Tibial artery (tissue), 4 donors: ENCODE measurements around the gene SND1.

ENCODE experiments used
- DNase-seq, 2 donors: peaks; one replicate each; pipeline ENCODE4 v3.0.0-alpha.2; 2019
- H3K27ac ChIP-seq, 2 donors: fragments of 200-600 bp; sonication (generic) in 1 of 2; 1 replicate in 1 of 2; 2 replicates in 1 of 2; pipeline ENCODE4 v1.5.1; 2018 to 2019; ENCODE audit warnings: mild to moderate bottlenecking in 1 of 2
- H3K27me3 ChIP-seq, 2 donors: fragments of 200-600 bp; sonication (generic) in 1 of 2; one replicate each; pipeline versions ENCODE4 v1.5.1 to v1.6.0; 2016 to 2019
- H3K36me3 ChIP-seq, 3 donors: fragments of 200-600 bp; sonication (generic) in 2 of 3; one replicate each; pipeline ENCODE4 v1.5.1; 2016 to 2019; ENCODE audit warnings: mild to moderate bottlenecking in 2 of 3
- H3K4me1 ChIP-seq, 4 donors: fragments of 200-600 bp; sonication (generic) in 2 of 4; 1 replicate in 3 of 4; 2 replicates in 1 of 4; pipeline ENCODE4 v1.5.1; 2016 to 2019
- H3K4me3 ChIP-seq, 2 donors: fragments of 200-600 bp; sonication (generic) in 1 of 2; 1 replicate in 1 of 2; 2 replicates in 1 of 2; pipeline ENCODE4 v1.5.1; 2018 to 2019; ENCODE audit warnings: mild to moderate bottlenecking in 2 of 2
- H3K9me3 ChIP-seq, 3 donors: fragments of 200-600 bp; sonication (generic) in 1 of 3; one replicate each; pipeline ENCODE4 v1.5.1; 2016 to 2019
- intact Hi-C: fragments of 100-400 bp; cut with DNase I; formaldehyde crosslinking; loops from one replicate; pipeline ENCODE4 v1.15.0; 2023; ENCODE audit warnings: low total_unique reads
- TF ChIP-seq, protein P1 (sequence below), 2 experiments: fragments of 200-600 bp in 1 of 2; fragments of 450-650 bp in 1 of 2; IDR thresholded peaks; one replicate each; pipeline ENCODE4 v1.5.1; 2017 to 2019; ENCODE audit warnings: antibody characterized with exemption in 2 of 2, mild to moderate bottlenecking in 1 of 2, moderate library complexity in 1 of 2

SND1 gene

GRCh38 chr7:127786184-127786583, 134.2 kb downstream of the SND1 start:
- DNase-seq = no peak
- TF ChIP-seq, protein P1, sequence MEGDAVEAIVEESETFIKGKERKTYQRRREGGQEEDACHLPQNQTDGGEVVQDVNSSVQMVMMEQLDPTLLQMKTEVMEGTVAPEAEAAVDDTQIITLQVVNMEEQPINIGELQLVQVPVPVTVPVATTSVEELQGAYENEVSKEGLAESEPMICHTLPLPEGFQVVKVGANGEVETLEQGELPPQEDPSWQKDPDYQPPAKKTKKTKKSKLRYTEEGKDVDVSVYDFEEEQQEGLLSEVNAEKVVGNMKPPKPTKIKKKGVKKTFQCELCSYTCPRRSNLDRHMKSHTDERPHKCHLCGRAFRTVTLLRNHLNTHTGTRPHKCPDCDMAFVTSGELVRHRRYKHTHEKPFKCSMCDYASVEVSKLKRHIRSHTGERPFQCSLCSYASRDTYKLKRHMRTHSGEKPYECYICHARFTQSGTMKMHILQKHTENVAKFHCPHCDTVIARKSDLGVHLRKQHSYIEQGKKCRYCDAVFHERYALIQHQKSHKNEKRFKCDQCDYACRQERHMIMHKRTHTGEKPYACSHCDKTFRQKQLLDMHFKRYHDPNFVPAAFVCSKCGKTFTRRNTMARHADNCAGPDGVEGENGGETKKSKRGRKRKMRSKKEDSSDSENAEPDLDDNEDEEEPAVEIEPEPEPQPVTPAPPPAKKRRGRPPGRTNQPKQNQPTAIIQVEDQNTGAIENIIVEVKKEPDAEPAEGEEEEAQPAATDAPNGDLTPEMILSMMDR (IDR thresholded peaks at IDR 0.05) = no peak
- Histone ChIP-seq H3K27ac (no peak overlapping the region), H3K9me3 (no peaks in the 10 kb centered on the region), H3K4me1 (peaks cover 0 to 15% (median 3%) of the 10 kb centered on the region in 4 donors), H3K4me3 (no peak overlapping the region), H3K36me3 (no peaks in the 10 kb centered on the region), H3K27me3 (no peaks in the 10 kb centered on the region)
- intact Hi-C loops = no loop called here

DNA sequence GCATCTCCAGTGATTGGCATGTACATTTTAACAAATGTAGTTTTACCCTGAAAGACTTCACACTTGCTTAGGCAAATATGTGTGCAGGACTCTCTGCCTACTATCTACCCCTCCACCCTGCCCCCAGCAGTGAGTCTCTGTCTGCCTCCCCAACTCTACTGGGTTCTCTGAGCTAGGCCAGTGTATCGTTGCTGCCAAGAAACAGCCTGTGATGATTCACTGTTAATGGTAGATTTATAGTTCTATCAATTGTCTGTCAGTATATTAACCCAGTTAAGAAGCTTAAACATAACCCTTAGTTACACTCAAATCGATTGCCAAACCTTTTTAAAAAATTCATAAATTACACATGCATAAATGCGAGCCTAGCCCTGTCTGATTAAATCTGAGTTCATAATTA, 137.0 kb downstream of the SND1 start:
- H3K27ac ChIP-seq = no peak overlapping the region
- no peaks in the 10 kb centered on the region for H3K9me3 ChIP-seq
- no peaks in the 10 kb centered on the region for H3K27me3 ChIP-seq
- intact Hi-C loops = no loop called here
- H3K36me3 ChIP-seq = no peaks in the 10 kb centered on the region
- TF ChIP-seq, protein P1 (IDR thresholded peaks at IDR 0.05) = no peak
- H3K4me1 ChIP-seq = peaks cover 0 to 4% (median 0%) of the 10 kb centered on the region in 4 donors
- no peak for DNase-seq
- no peak overlapping the region for H3K4me3 ChIP-seq

DNA sequence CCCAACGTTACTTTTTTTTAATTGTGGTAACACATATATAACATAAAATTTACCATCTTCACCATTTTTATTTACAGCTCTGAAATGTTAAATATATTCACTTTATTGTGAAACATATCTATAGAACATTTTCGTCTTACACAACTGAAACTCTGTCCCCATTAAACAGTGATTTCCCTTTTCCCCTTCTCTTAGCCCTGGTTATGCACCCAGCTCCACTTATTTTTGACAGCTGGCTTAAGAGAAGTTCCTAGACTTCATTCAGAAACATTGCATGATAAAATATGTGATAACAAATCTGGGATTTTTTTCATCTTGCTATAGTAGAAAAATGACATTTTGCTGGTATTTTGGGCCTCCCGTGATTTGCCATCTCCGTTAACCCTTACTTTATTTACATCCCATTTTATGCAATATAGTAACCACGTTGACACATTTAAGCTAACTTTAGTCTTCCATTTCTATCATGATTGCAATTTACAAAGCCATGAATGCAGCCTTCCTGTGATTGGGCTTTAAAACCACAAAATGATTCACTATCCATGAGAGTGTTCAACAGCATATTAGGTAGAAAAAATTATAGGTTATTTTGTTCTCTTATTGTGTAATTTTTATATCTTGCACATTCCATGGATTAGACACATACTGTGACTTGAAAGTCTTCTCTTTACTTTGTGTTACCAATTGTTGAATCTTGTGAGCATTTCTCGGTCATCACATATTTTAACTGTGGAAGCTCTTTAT, 139.6 kb downstream of the SND1 start:
- Histone ChIP-seq H3K27ac (no peak overlapping the region), H3K9me3 (no peaks in the 10 kb centered on the region), H3K4me1 (peaks cover 0 to 8% (median 2%) of the 10 kb centered on the region in 4 donors), H3K36me3 (no peaks in the 10 kb centered on the region), H3K27me3 (no peaks in the 10 kb centered on the region), H3K4me3 (no peak overlapping the region)
- no peak for DNase-seq
- intact Hi-C loops = no loop called here
- TF ChIP-seq, protein P1 (IDR thresholded peaks at IDR 0.05) = no peak

DNA sequence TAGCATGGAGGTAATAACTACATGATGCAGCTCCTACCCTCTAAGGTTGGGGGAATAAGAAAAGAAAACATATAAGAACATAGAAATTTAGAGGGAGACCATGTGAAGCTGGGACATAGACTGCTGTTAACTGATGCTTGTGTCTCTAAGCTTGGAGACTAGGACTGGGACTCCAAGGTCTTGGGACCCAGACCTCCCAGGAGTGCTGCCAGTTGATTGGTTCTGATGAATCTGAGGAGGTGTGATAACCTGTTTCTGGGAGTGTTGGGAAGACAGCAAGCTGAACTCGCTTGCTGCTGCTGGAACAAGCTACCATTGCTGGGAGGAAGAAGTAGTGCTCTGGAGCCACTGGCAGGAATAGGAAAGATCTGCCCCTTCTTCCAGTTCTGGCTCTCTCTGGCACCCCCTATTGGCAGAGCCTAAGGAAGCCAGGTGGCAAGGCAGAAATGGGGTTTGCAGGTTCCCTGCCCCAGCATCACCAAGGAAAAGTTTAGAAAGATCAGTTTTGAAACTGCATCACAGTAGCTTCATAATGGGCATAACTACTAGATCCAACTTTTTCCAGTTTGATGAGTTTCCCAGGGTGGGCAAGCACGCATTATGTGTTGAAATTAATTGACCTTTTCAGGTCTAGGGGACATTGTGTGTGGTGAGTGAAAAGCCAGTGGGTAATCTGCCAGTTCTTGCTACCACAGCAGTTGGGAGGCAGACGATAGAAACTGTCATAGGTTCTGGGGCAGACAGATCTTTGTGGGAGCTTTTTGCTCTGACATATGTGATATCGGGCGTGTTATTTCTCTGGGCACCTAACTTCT, 140.7 kb downstream of the SND1 start:
- H3K27me3 ChIP-seq = no peaks in the 10 kb centered on the region
- no peaks in the 10 kb centered on the region for H3K9me3 ChIP-seq
- H3K36me3 ChIP-seq = no peaks in the 10 kb centered on the region
- no peak overlapping the region for H3K27ac ChIP-seq
- DNase-seq = no peak
- no peak overlapping the region for H3K4me3 ChIP-seq
- H3K4me1 ChIP-seq = peaks cover 0 to 8% (median 3%) of the 10 kb centered on the region in 4 donors
- TF ChIP-seq, protein P1 (IDR thresholded peaks at IDR 0.05) = no peak
- intact Hi-C loops = no loop called here

- peaks cover 0 to 12% (median 6%) of the 10 kb centered on the region in 4 donors for H3K4me1 ChIP-seq
- TF ChIP-seq, protein P1 (IDR thresholded peaks at IDR 0.05) = no peak
- H3K27me3 ChIP-seq = no peaks in the 10 kb centered on the region
- no peaks in the 10 kb centered on the region for H3K36me3 ChIP-seq
- intact Hi-C loops = no loop called here
- no peak overlapping the region for H3K27ac ChIP-seq
- no peak overlapping the region for H3K4me3 ChIP-seq
- DNase-seq = no peak
- H3K9me3 ChIP-seq = no peaks in the 10 kb centered on the region
Measured at GRCh38 chr7:127793582-127793981, 141.6 kb downstream of the SND1 start.
